ENCODE results near the gene METTL2A. TPM values are rescaled to one million over a fixed set of nuclear protein-coding genes. Genes with fewer than 3 reads are reported as not detected.

METTL2A gene
- total RNA-seq, 1 donor from 2014 or later = 22.0 TPM

Other genes starting within 250 kb of the METTL2A start
- gene EFCAB3, start 43.3 kb upstream of the METTL2A start, total RNA-seq = not detected in 2 replicates
- gene TLK2, start 54.9 kb downstream of the METTL2A start, total RNA-seq = 47.0 and 51.9 TPM in 2 replicates
- gene MRC2, start 203.8 kb downstream of the METTL2A start, total RNA-seq = 418 and 419 TPM in 2 replicates

Measured in osteocyte (in vitro differentiated cells).